Neural cell (in vitro differentiated cells): ENCODE results near the gene RAB41.

Experiments used
- EZH2 ChIP-seq: fragments of 200-600, 300-800 bp; shearing (Covaris generic), sonication (generic); IDR thresholded peaks from 2 replicates; pipeline ENCODE4 v1.6.1; 2014; ENCODE audit warnings: antibody characterized with exemption, low read length, borderline replicate concordance, mild to moderate bottlenecking; ENCODE audit not compliant: insufficient read depth, poor library complexity, severe bottlenecking
- POLR2AphosphoS5 ChIP-seq: IDR thresholded peaks from 2 replicates; pipeline ENCODE4 v1.6.1; 2012
- TF ChIP-seq, protein P1 (sequence below): fragments of 450-650 bp; IDR thresholded peaks from 2 replicates; pipeline ENCODE4 v1.5.1; 2014; ENCODE audit warnings: antibody characterized with exemption, mild to moderate bottlenecking, moderate library complexity; ENCODE audit not compliant: poor library complexity, severe bottlenecking
- TF ChIP-seq, protein P2 (sequence below): IDR thresholded peaks from 2 replicates; pipeline ENCODE4 v1.6.1; 2012; ENCODE audit warnings: borderline replicate concordance

GRCh38 chrX:70293621-70294020 lies 11.6 kb downstream of the RAB41 start:
- no peak for TF ChIP-seq POLR2AphosphoS5
- TF ChIP-seq, protein P1, sequence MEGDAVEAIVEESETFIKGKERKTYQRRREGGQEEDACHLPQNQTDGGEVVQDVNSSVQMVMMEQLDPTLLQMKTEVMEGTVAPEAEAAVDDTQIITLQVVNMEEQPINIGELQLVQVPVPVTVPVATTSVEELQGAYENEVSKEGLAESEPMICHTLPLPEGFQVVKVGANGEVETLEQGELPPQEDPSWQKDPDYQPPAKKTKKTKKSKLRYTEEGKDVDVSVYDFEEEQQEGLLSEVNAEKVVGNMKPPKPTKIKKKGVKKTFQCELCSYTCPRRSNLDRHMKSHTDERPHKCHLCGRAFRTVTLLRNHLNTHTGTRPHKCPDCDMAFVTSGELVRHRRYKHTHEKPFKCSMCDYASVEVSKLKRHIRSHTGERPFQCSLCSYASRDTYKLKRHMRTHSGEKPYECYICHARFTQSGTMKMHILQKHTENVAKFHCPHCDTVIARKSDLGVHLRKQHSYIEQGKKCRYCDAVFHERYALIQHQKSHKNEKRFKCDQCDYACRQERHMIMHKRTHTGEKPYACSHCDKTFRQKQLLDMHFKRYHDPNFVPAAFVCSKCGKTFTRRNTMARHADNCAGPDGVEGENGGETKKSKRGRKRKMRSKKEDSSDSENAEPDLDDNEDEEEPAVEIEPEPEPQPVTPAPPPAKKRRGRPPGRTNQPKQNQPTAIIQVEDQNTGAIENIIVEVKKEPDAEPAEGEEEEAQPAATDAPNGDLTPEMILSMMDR: no peak
- TF ChIP-seq, protein P2, sequence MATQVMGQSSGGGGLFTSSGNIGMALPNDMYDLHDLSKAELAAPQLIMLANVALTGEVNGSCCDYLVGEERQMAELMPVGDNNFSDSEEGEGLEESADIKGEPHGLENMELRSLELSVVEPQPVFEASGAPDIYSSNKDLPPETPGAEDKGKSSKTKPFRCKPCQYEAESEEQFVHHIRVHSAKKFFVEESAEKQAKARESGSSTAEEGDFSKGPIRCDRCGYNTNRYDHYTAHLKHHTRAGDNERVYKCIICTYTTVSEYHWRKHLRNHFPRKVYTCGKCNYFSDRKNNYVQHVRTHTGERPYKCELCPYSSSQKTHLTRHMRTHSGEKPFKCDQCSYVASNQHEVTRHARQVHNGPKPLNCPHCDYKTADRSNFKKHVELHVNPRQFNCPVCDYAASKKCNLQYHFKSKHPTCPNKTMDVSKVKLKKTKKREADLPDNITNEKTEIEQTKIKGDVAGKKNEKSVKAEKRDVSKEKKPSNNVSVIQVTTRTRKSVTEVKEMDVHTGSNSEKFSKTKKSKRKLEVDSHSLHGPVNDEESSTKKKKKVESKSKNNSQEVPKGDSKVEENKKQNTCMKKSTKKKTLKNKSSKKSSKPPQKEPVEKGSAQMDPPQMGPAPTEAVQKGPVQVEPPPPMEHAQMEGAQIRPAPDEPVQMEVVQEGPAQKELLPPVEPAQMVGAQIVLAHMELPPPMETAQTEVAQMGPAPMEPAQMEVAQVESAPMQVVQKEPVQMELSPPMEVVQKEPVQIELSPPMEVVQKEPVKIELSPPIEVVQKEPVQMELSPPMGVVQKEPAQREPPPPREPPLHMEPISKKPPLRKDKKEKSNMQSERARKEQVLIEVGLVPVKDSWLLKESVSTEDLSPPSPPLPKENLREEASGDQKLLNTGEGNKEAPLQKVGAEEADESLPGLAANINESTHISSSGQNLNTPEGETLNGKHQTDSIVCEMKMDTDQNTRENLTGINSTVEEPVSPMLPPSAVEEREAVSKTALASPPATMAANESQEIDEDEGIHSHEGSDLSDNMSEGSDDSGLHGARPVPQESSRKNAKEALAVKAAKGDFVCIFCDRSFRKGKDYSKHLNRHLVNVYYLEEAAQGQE: no peak
- TF ChIP-seq EZH2: no peak
